HG03066 (cell line): ENCODE results near the gene ZNF831.

Experiments
- ATAC-seq: cut with Tn5 transposase; IDR thresholded peaks from one replicate; pipeline ENCODE4 v1.9.1; 2021; ENCODE audit warnings: low read depth; ENCODE audit not compliant: unreplicated experiment

The ZNF831 gene

DNA sequence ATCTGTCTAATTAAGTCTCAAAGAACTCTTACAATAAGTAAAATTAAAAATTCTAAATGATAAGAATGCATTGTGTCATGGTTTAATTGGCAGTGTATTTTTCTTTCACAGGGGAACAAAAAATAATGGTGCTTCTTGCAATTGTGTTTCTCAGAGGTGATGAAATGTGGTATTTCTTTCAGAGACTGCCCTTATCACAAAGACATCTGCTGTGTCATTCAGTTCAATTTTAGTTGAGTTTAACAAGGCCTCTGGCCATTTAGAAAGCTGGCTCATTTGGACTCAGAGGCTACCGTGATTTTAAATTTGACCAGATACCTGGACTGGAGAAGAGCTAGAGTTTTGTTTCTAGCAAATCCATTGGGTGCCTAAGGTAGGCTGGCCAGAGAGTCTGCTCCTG, 23.6 kb upstream of the ZNF831 start:
- ATAC-seq: no peak

DNA sequence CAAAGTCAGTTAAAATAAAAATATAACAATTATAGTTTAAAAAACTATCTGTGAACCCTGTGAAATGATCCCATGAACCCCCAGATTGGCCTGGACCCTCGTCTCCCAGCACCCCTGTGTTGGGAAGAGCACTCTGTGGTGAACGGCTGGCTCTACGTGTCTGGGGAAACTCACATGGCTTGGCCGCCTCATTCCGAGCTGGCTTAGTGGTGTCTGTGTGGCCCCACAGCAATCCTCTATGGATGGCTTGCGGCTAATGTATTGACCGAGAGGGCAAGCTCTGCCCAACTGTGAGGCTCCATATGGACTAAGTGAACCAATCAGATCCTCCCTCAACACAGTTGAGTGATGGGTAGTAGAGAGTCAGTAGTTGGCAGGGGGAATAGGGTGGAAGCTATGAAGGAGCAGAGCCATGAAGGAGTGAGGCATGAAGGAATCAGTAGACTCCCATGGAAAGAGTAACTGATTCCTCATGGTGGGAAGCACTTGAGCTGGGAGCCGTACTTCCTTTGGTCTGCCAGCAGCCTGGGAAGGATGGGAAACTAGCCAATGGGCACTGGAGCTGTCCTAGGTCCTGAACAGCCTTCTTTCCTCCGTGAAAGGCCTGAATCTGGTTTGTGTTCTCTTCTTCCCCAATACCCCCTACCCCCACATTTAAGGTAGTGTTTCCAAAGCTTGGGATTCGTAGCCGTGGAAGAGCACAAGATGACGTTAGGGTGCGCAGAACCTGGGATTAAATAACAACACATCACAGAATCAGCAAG, 21.6 kb upstream of the ZNF831 start:
- no peak for ATAC-seq

DNA sequence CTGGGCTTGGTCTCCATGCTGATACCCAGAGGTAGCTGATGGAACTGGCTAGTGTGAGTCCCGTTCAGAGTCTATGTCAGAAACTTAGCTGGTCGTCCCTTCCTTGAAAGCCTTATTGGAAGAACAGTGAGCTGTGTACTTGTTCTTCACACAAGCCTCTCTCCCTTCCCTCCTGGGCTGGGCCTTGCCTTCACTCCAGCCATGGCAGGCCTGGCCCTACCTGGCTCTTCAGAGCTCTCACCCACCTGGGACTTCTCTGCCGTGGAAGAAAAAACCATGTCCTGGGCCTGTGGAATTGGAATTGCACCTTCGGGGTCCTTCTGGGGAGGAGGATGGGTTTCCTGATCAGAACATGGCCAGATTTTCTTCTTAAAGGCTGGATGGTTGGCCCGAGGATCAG, 20.3 kb upstream of the ZNF831 start:
- ATAC-seq: no peak

DNA sequence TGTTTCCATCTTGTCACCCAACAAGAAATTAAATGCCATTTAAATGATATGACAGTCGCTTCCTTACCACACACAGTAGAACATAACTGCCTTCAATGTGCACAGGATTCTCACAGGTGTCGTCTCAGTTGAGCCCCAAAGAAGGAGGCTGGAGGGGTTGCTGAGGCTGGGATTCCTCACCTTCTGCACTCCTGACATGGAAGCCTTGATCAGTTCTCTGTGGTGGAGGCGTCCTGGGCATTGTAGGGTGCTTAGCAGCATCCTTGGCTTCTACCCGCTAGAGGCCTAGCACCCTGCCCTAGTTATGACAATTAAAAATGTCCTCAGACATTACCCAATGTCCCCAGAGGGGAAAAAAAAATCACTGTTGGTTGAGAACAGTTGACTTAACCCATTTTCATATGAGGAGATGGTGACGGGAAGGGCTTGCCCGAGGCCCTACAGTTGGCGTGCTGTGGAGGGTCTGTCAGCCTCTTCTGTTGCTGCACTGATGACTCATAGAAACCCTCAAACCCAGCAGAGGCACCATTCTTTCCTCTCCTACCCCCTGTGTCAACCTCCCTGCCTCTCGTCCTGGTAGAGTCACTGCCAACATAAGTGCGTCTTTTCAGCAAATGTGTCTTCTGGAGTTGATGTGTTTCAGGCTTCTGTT, 19.3 kb upstream of the ZNF831 start:
- ATAC-seq: no peak

DNA sequence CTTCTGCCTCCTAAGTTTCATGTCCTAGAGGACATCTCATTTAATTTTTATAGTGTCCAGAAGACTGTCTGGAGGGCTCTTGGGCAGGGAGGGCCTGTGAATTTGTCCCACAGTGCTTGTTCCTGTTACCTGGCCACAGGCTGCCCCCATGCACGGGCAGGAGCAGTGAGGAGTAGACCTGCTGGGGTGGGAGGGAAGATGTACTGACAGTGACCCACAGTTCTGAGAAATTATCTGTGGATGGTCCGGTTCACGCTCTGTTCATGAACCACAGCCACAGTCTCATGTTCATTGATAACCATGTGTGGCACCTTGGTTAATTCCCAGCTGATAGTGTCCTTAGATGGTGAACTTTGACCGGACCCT, 18.8 kb upstream of the ZNF831 start:
- ATAC-seq: no peak

- no peak for ATAC-seq
Measured at GRCh38 chr20:59145247-59145923, 18.2 kb upstream of the ZNF831 start.

DNA sequence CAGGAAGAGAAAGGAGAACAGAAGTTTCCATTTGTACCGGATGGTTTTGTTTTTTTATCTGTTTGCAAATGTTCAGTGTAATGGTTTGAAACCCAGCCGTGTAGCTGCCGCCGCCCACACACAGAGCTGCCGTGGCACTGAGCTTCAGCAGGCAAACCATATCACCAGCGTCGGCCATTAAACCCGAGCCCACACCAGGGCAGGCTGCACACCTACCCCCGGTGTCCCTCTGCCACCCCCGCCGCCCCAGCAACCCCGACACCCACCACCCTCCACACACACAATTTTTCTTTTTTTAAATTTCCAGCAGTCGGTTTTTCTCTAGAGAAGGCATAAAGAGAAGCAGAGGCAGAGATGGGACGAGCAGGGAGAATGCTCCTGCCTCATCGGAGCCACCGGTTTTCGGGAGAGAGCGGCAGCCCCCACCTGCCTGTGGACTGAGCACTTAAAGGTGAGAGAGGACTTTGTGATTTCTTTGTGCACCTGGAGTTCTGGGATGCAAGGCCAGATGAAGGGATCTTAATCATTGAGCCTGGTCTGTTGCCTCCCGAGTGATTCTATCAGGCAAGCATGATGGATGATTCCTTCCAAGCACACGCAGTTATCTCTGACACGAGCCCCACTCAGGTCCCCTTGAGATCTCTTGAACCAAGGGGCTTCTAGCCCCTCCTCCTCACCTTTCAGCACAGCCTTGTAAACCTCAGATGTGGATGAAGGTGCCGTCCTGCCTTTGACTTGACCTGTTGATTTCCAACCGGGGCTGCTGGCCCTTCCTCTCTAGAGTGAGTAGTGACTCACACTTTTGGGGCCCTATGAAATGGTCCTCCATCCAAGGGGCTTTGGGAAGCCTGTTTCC, 17.5 kb upstream of the ZNF831 start:
- ATAC-seq: no peak

GRCh38 chr20:59146780-59147565, 16.6 kb upstream of the ZNF831 start:
- no peak for ATAC-seq

GRCh38 chr20:59147586-59147985, 16.0 kb upstream of the ZNF831 start:
- no peak for ATAC-seq

DNA sequence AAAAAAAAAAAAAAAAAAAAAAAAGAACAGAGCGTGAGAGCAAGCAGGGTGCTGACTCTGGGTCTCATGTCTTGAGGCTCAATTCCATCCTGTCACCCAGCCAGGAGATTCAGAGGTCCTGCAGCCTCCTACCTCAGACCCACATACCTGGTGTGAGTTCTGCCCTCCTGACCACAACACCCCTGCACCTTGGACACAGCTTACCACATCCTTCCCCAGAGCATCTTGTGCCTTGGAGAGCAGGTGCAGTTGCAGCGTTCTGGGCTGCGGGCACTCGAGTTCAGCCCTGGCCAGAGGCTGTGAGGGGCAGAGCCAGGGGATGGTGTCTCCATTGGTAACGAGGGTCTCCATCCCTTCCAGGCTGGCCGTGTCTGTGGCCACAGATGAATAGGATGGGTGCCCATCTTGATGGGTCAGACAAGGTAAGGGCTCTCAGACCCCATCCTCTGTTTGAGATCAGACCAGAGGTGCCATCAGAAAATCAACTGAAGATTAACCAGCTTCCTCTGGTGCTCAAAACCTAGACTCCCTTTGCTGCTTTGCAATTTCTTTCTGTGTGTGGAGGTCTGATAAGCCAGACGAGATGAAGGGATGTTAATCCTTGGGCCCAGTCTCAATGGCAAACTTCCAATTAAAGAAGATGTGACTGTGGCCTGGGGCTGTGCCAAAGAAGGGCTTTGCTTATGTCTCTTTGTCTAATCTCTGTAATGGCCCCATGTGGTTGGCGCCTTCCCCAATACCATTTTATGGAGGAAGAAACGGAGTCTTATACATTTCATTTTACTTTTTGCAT, 14.7 kb upstream of the ZNF831 start:
- ATAC-seq: no peak

DNA sequence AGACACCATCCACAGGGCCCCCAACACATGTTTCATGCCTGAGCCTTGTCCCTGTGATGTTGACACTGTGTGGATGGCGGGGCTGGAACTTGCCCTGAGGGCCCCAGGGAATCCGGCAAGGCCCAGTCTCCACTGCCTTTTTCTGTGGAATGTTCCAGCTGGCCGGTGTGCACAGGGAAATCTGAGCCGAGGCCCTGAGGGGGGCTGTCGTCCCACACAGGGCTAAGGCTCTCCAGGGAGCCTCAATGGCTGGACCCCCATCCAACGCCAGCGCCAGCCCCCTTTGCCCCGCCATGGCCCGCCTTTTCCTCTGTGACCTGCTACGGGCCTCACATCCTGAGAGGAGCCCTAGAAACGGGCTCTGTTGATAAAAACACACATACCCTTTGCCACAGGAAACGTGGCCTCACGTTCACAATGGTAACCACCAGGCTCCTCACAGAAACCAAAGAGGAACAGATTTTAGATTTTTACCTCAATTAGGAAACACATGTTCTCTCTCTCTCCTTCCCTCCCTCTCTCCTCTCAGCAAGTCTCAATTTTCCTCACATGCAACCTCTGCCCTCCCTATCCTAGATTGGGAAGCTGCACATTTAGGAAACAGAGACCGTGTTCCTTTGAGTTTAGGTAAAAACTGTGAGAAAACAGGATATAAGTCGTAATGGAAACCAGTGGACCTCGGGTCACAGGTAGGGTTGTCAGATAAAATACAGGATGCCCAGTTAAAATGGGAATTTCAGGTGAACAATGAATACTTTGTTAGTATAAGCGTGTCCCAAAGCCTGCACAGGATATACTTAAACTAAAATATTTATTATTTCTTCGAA, 13.7 kb upstream of the ZNF831 start:
- ATAC-seq: no peak

GRCh38 chr20:59150821-59151251, 12.8 kb upstream of the ZNF831 start:
- no peak for ATAC-seq

GRCh38 chr20:59151391-59151790, 12.2 kb upstream of the ZNF831 start:
- no peak for ATAC-seq

DNA sequence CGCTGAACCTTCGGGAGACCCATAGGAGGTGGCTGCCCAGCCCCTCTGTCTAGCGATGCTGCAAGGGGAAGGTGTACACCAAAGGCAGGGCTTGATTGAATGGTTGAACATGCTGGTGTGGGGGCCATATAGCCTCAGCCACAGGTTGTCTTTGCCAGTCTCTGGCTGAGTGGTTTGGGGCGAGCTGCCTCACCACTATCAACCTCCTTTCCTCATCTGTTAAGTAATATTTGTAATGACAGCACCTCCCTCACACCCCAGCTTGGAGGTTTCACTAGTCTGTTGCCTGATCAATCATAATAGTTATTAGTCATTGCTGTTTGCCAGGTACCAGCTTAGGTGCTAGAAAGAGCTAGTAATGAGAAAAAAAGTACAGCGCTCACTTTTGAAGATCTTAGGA, 11.8 kb upstream of the ZNF831 start:
- ATAC-seq: no peak

- no peak for ATAC-seq
Measured at GRCh38 chr20:59152559-59153354, 10.9 kb upstream of the ZNF831 start.

DNA sequence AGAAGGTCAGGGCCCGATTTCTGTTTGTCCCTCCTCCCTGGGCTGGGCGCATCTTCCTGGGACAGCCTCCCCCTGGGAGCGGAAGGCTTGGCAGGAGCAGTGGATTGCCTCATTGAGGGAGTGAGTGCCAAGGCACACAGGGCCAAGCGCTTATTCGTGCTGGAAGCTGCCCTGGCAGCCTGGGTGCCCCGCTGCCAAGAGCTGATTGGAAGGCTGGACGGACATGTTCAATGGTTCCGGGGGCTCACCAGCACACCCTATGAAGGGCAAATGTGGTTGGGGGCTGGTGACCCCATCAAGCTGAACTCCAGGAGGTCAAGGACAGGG, 10.3 kb upstream of the ZNF831 start:
- ATAC-seq: no peak

DNA sequence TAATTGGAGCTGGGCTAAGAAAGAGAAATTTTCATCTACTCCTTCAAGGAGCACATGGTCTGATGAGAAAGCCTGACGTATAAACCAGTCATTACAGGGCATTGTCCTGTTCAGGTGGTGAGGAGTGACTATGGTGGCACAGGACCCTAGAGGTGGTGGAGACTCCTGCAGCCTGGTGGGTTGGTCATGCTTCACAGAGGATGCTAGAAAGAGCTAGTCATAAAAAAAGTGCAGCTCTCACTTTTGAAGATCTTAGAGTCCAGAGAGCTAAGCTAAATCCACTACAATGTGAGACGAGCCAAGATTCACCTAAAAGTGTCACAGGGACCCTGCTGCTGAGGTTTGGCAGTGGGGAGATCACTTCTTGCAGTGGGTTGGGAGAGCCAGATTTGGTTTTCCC, 9.8 kb upstream of the ZNF831 start:
- no peak for ATAC-seq
